HepG2 (cell line): ENCODE measurements around the gene CHST10. TPM values are rescaled to one million over a fixed set of nuclear protein-coding genes. Genes with fewer than 3 reads are reported as not detected.

ENCODE experiments used
- ATAC-seq: fragments of 200-7000 bp; cut with Tn5 transposase; 3 replicates; pipeline ENCODE4 v1.9.1; 2020; ENCODE audit warnings: mild to moderate bottlenecking, moderate library complexity
- BruUV-seq: library from RNA; stranded (reverse); fragments of 400-500 nt; replicated peaks from 2 replicates; lab custom pipeline; 2021; lab: Mats Ljungman, UMichigan
- CTCF ChIA-PET: fragments of 300-600 bp; formaldehyde crosslinking; extraction: SDS; loops from one replicate; lab custom pipeline; 2021; ENCODE audit warnings: low total read pairs, inconsistent platforms, low intra/inter-chr PET ratio; lab: Yijun Ruan, JAX
- POLR2A ChIA-PET: fragments of 350-600 bp; sonication (Branson Sonifier 250); formaldehyde crosslinking; loops from one replicate; lab custom pipeline; 2020; ENCODE audit warnings: antibody characterized with exemption, inconsistent platforms; lab: Yijun Ruan, JAX
- DNase-seq: peaks from one replicate; pipeline ENCODE4 v3.0.0-alpha.2; 2015; ENCODE audit warnings: low spot score
- FAIRE-seq: peaks from 3 replicates; lab custom pipeline; 2011; peaks lifted over from hg19 to GRCh38; lab: Jason Lieb, UNC
- H2AFZ ChIP-seq: one replicate; pipeline ENCODE4 v1.6.1; 2011; ENCODE audit warnings: low read length, inconsistent platforms
- H3K27ac ChIP-seq: fragments of 300-600 bp; 3 replicates; pipeline ENCODE4 v1.8.0; 2011; ENCODE audit warnings: mixed run types, mild to moderate bottlenecking, mixed read lengths, low read length, inconsistent platforms; ENCODE audit not compliant: insufficient read depth; ENCODE audit errors: extremely low read length
- H3K27me3 ChIP-seq, 2 experiments: fragments of 200-600 bp in 1 of 2; 2 replicates in 1 of 2; 3 replicates in 1 of 2; pipeline versions ENCODE4 v1.6.0 to v1.8.0; 2011; ENCODE audit warnings: low read length in 2 of 2, mild to moderate bottlenecking in 2 of 2, moderate library complexity in 2 of 2, inconsistent platforms in 1 of 2; ENCODE audit not compliant: insufficient read depth in 2 of 2, control insufficient read depth in 1 of 2
- H3K36me3 ChIP-seq, 2 experiments: fragments of 200-600 bp in 1 of 2; replicated peaks in 1 of 2; 2 replicates in 1 of 2; 3 replicates in 1 of 2; pipeline versions ENCODE4 v1.5.1 to v1.8.0; 2011; ENCODE audit warnings: low read length in 2 of 2, inconsistent platforms in 1 of 2; ENCODE audit not compliant: insufficient read depth in 2 of 2, control insufficient read depth in 1 of 2
- H3K4me1 ChIP-seq: 2 replicates; pipeline ENCODE4 v1.5.1; 2012; ENCODE audit warnings: low read length, inconsistent platforms; ENCODE audit not compliant: insufficient read depth
- H3K4me2 ChIP-seq: 2 replicates; pipeline ENCODE4 v1.6.0; 2011; ENCODE audit warnings: low read depth, low read length, inconsistent platforms
- H3K4me3 ChIP-seq, 3 experiments: fragments of 200-600 bp in 1 of 3; sonication (generic), shearing (Covaris generic) in 1 of 3; replicated peaks in 1 of 3; 2 replicates each; pipeline ENCODE4 v1.5.1; 2011 to 2016; ENCODE audit warnings: low read length in 3 of 3, inconsistent platforms in 2 of 3, low read depth in 2 of 3, mild to moderate bottlenecking in 2 of 3, control low read depth in 1 of 3, mixed read lengths in 1 of 3; ENCODE audit not compliant: insufficient read depth in 1 of 3
- H3K79me2 ChIP-seq: one replicate; pipeline ENCODE4 v1.6.1; 2011; ENCODE audit warnings: low read length, inconsistent platforms; ENCODE audit not compliant: insufficient read depth
- H3K9ac ChIP-seq: 2 replicates; pipeline ENCODE4 v1.6.0; 2011; ENCODE audit warnings: mild to moderate bottlenecking, low read depth, low read length, inconsistent platforms; ENCODE audit not compliant: insufficient read depth
- H3K9me3 ChIP-seq: 2 replicates; pipeline ENCODE4 v1.5.1; 2012; ENCODE audit warnings: mild to moderate bottlenecking, low read length
- H4K20me1 ChIP-seq: 2 replicates; pipeline ENCODE4 v1.6.0; 2011; ENCODE audit warnings: inconsistent platforms, mild to moderate bottlenecking, low read length, moderate library complexity; ENCODE audit not compliant: insufficient read depth
- ARNTL ChIP-seq: sonication (generic); formaldehyde crosslinking; IDR thresholded peaks from 2 replicates; pipeline ENCODE4 v1.4.0; 2020; ENCODE audit warnings: mild to moderate bottlenecking, missing genetic modification reagents
- ATF7-NPFF ChIP-seq: sonication (generic); formaldehyde crosslinking; IDR thresholded peaks from 2 replicates; pipeline ENCODE4 v1.8.1; 2023; ENCODE audit warnings: mild to moderate bottlenecking, low read depth, missing genetic modification reagents, moderate library complexity
- GABPB1 ChIP-seq: IDR thresholded peaks from 2 replicates; pipeline ENCODE4 v1.6.1; 2016; ENCODE audit warnings: mild to moderate bottlenecking, missing genetic modification reagents, moderate library complexity, missing compliant biosample characterization
- MAF1 ChIP-seq: sonication (generic); formaldehyde crosslinking; IDR thresholded peaks from 2 replicates; pipeline ENCODE4 v1.5.0; 2020; ENCODE audit warnings: missing genetic modification reagents, borderline replicate concordance
- MLLT10 ChIP-seq: sonication (generic); formaldehyde crosslinking; IDR thresholded peaks from 2 replicates; pipeline ENCODE4 v1.4.0; 2020; ENCODE audit warnings: missing genetic modification reagents
- ZNF30 ChIP-seq: sonication (generic); formaldehyde crosslinking; IDR thresholded peaks from 2 replicates; pipeline ENCODE4 v1.5.0; 2020; ENCODE audit warnings: mild to moderate bottlenecking, missing genetic modification reagents
- ZNF549 ChIP-seq: sonication (generic); formaldehyde crosslinking; IDR thresholded peaks from 2 replicates; pipeline ENCODE4 v1.5.0; 2020; ENCODE audit warnings: missing genetic modification reagents
- ZNF552 ChIP-seq: sonication (generic); formaldehyde crosslinking; IDR thresholded peaks from 2 replicates; pipeline ENCODE4 v1.9.0; 2022; ENCODE audit warnings: missing genetic modification reagents, mild to moderate bottlenecking, borderline replicate concordance
- ZNF75D ChIP-seq: sonication (generic); formaldehyde crosslinking; IDR thresholded peaks from 2 replicates; pipeline ENCODE4 v1.8.1; 2023; ENCODE audit warnings: missing genetic modification reagents, mild to moderate bottlenecking, borderline replicate concordance
- in situ Hi-C: cut with HindIII; loops from 2 replicates; pipeline ENCODE4 v1.10.0; 2017; ENCODE audit warnings: low pct_unique_long_range_greater_than_20kb; ENCODE audit not compliant: extremely low pct_ligation_motif_present
- intact Hi-C: fragments of 100-400 bp; cut with micrococcal nuclease; formaldehyde crosslinking; loops from one replicate; pipeline ENCODE4 v1.10.0; 2022; ENCODE audit not compliant: unreplicated experiment
- polyA plus RNA-seq, 8 experiments: library from polyadenylated mRNA; depleted of rRNA in 3 of 8; stranded (reverse) in 7 of 8; unstranded in 1 of 8; fragments of >200 nt; fragmentation: Illumina TruSeq in 4 of 8; extraction: Trizol in 4 of 8; gene quantifications; 2 replicates each; pipeline versions ENCODE4 v1.2.1 to v1.2.3, GENCODE V29; 2011 to 2016; ENCODE audit warnings: low read depth in 4 of 8, missing spikeins in 1 of 8, mixed read lengths in 1 of 8; ENCODE audit not compliant: insufficient read depth in 1 of 8
- total RNA-seq, 5 experiments: library from RNA; depleted of rRNA; stranded (reverse); fragments of >200 nt; fragmentation: Illumina TruSeq; extraction: Trizol; gene quantifications; 2 replicates each; pipeline ENCODE4 v1.2.3, GENCODE V29; 2016; ENCODE audit warnings: low read depth in 1 of 5
- TF ChIP-seq, protein P1 (sequence below): sonication (generic); formaldehyde crosslinking; IDR thresholded peaks from 2 replicates; pipeline ENCODE4 v1.4.0; 2020; ENCODE audit warnings: mild to moderate bottlenecking, missing genetic modification reagents

The CHST10 gene
- total and polyA plus RNA-seq, 2 of the 13 experiments (the other 11 are each of a cell fraction or from before 2014, with no cell fraction given): 10.5 to 14.2 TPM

GRCh38 chr2:100359576-100359975 lies 57.9 kb downstream of the CHST10 start:
- Histone ChIP-seq H3K4me2 (no peak overlapping the region), H3K79me2 (no peaks in the 10 kb centered on the region), H3K9ac (no peak overlapping the region), H3K4me3 (no peak overlapping the region), H3K27me3 (no peaks in the 10 kb centered on the region; a peak in 1 of 5 replicates), H3K27ac (no peak overlapping the region), H3K4me1 (no peaks in the 10 kb centered on the region), H3K9me3 (peaks cover 9% of the 10 kb centered on the region; the same call in 1 of the 2 replicates), H3K36me3 (no peaks in the 10 kb centered on the region), H4K20me1 (no peaks in the 10 kb centered on the region), H2AFZ (no peak overlapping the region)
- DNase-seq (no peak), ATAC-seq (no peak), FAIRE-seq (no peak)
- TF ChIP-seq MAF1 (no peak), ARNTL (no peak), ZNF30 (no peak), ATF7-NPFF (CRISPR knock-in tag) (no peak), MLLT10 (CRISPR knock-in tag) (no peak), GABPB1 (no peak), ZNF549 (no peak), ZNF552 (CRISPR knock-in tag) (no peak), ZNF75D (CRISPR knock-in tag) (no peak)
- TF ChIP-seq, protein P1, sequence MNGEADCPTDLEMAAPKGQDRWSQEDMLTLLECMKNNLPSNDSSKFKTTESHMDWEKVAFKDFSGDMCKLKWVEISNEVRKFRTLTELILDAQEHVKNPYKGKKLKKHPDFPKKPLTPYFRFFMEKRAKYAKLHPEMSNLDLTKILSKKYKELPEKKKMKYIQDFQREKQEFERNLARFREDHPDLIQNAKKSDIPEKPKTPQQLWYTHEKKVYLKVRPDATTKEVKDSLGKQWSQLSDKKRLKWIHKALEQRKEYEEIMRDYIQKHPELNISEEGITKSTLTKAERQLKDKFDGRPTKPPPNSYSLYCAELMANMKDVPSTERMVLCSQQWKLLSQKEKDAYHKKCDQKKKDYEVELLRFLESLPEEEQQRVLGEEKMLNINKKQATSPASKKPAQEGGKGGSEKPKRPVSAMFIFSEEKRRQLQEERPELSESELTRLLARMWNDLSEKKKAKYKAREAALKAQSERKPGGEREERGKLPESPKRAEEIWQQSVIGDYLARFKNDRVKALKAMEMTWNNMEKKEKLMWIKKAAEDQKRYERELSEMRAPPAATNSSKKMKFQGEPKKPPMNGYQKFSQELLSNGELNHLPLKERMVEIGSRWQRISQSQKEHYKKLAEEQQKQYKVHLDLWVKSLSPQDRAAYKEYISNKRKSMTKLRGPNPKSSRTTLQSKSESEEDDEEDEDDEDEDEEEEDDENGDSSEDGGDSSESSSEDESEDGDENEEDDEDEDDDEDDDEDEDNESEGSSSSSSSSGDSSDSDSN (CRISPR knock-in tag): no peak
- ChIA-PET CTCF (no interaction called here), POLR2A (no interaction called here)
- BruUV-seq: no TSS peak
- intact Hi-C loops: no loop called here
- in situ Hi-C loops: no loop called here
